CD4-positive, alpha-beta T cell (primary cell): ENCODE measurements around the gene BBS1. TPM values are rescaled to one million over a fixed set of nuclear protein-coding genes. Genes with fewer than 3 reads are reported as not detected.

ENCODE experiments used
- ATAC-seq: fragments of 200-7000 bp; cut with Tn5 transposase; one replicate; pipeline ENCODE4 v1.10.0; 2022; ENCODE audit warnings: mild to moderate bottlenecking; ENCODE audit not compliant: poor library complexity
- CTCF ChIA-PET: fragments of 350-600 bp; sonication (Branson Sonifier 250); formaldehyde crosslinking; loops from one replicate; lab custom pipeline; 2021; ENCODE audit warnings: antibody characterized with exemption, inconsistent platforms; lab: Charles Lee
- POLR2A ChIA-PET: fragments of 350-600 bp; sonication (Branson Sonifier 250); formaldehyde crosslinking; loops from one replicate; lab custom pipeline; 2021; ENCODE audit warnings: antibody characterized with exemption, inconsistent platforms; lab: Charles Lee
- DNase-seq, 14 experiments: peaks; one replicate each; pipeline ENCODE4 v3.0.0-alpha.2; 2013 to 2020; ENCODE audit warnings: mixed read lengths in 2 of 14
- H3K27ac ChIP-seq, 2 donors: one replicate each; pipeline versions ENCODE4 v1.5.1 to v1.7.0; 2013; ENCODE audit warnings: low read length in 2 of 2, low read depth in 1 of 2, mild to moderate bottlenecking in 1 of 2
- H3K27me3 ChIP-seq, 2 experiments: 1 replicate in 1 of 2; 2 replicates in 1 of 2; pipeline versions ENCODE4 v1.6.1 to v1.7.0; 2013; ENCODE audit warnings: low read length in 2 of 2, control low read depth in 1 of 2, mild to moderate bottlenecking in 1 of 2, moderate library complexity in 1 of 2; ENCODE audit not compliant: insufficient read depth in 2 of 2, control insufficient read depth in 1 of 2
- H3K36me3 ChIP-seq: one replicate; pipeline ENCODE4 v1.6.1; 2013; ENCODE audit warnings: low read length, control low read depth; ENCODE audit not compliant: insufficient read depth
- H3K4me1 ChIP-seq: one replicate; pipeline ENCODE4 v1.6.1; 2013; ENCODE audit warnings: low read length, control low read depth; ENCODE audit not compliant: insufficient read depth
- H3K4me3 ChIP-seq: one replicate; pipeline ENCODE4 v1.5.1; 2013; ENCODE audit warnings: mild to moderate bottlenecking, low read length, moderate library complexity
- H3K9me3 ChIP-seq, 2 experiments: 1 replicate in 1 of 2; 2 replicates in 1 of 2; pipeline versions ENCODE4 v1.6.1 to v1.7.0; 2013; ENCODE audit warnings: low read length in 2 of 2, mild to moderate bottlenecking in 2 of 2, control low read depth in 1 of 2, moderate library complexity in 1 of 2; ENCODE audit not compliant: control insufficient read depth in 1 of 2, insufficient read depth in 1 of 2
- H3K27ac Mint-ChIP-seq: one replicate; pipeline ENCODE4 v1.8.0; 2020; ENCODE audit warnings: mixed read lengths
- H3K27me3 Mint-ChIP-seq: one replicate; pipeline ENCODE4 v1.8.0; 2021; ENCODE audit warnings: mixed read lengths
- H3K36me3 Mint-ChIP-seq: one replicate; pipeline ENCODE4 v1.8.0; 2021; ENCODE audit warnings: low read depth, mixed read lengths
- H3K4me1 Mint-ChIP-seq: one replicate; pipeline ENCODE4 v1.8.0; 2021; ENCODE audit warnings: low read depth, mixed read lengths
- H3K4me3 Mint-ChIP-seq: one replicate; pipeline ENCODE4 v1.8.0; 2020; ENCODE audit warnings: mild to moderate bottlenecking, mixed read lengths
- H3K9me3 Mint-ChIP-seq: one replicate; pipeline ENCODE4 v1.8.0; 2020; ENCODE audit warnings: mixed read lengths
- intact Hi-C, 2 experiments: fragments of 100-400 bp; cut with DNase I in 1 of 2; cut with micrococcal nuclease in 1 of 2; formaldehyde crosslinking; loops; one replicate each; pipeline versions ENCODE4 v1.15.1 to v1.9.0; 2023 to 2025; cut with DNase I, micrococcal nuclease
- total RNA-seq, 174 experiments: library from RNA in 2 of 174; stranded (reverse) in 2 of 174; gene quantifications; one replicate each; pipeline ENCODE4 v1.2.3 and lab custom pipeline; 2021 to 2026
- TF ChIP-seq, protein P1 (sequence below): fragments of 200-600 bp; IDR thresholded peaks from one replicate; pipeline ENCODE4 v1.8.0; 2022; ENCODE audit warnings: antibody characterized with exemption, mild to moderate bottlenecking

Gene BBS1
- total RNA-seq, 2 experiments from 2014 or later = 11.7 to 11.9 TPM

- H3K36me3 Mint-ChIP-seq = no peaks in the 10 kb centered on the region
- Histone ChIP-seq H3K27ac (no peak overlapping the region), H3K4me1 (peaks cover 28% of the 10 kb centered on the region), H3K36me3 (no peaks in the 10 kb centered on the region), H3K4me3 (no peak overlapping the region), H3K9me3 (no peaks in the 10 kb centered on the region), H3K27me3 (no peaks in the 10 kb centered on the region)
- peak overlapping the region; percentile 74 for H3K4me3 Mint-ChIP-seq
- intact Hi-C loops = no loop called here
- ChIA-PET POLR2A (no interaction called here), CTCF (no interaction called here)
- ATAC-seq (no peak), DNase-seq (no peak)
- peak overlapping the region; percentile 18 for H3K27ac Mint-ChIP-seq
- peaks cover 11% of the 10 kb centered on the region for H3K4me1 Mint-ChIP-seq
- TF ChIP-seq, protein P1, sequence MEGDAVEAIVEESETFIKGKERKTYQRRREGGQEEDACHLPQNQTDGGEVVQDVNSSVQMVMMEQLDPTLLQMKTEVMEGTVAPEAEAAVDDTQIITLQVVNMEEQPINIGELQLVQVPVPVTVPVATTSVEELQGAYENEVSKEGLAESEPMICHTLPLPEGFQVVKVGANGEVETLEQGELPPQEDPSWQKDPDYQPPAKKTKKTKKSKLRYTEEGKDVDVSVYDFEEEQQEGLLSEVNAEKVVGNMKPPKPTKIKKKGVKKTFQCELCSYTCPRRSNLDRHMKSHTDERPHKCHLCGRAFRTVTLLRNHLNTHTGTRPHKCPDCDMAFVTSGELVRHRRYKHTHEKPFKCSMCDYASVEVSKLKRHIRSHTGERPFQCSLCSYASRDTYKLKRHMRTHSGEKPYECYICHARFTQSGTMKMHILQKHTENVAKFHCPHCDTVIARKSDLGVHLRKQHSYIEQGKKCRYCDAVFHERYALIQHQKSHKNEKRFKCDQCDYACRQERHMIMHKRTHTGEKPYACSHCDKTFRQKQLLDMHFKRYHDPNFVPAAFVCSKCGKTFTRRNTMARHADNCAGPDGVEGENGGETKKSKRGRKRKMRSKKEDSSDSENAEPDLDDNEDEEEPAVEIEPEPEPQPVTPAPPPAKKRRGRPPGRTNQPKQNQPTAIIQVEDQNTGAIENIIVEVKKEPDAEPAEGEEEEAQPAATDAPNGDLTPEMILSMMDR = no peak
- H3K27me3 Mint-ChIP-seq = no peaks in the 10 kb centered on the region
- H3K9me3 Mint-ChIP-seq = no peaks in the 10 kb centered on the region
Measured at GRCh38 chr11:66548774-66549630, 38.6 kb downstream of the BBS1 start.

DNA sequence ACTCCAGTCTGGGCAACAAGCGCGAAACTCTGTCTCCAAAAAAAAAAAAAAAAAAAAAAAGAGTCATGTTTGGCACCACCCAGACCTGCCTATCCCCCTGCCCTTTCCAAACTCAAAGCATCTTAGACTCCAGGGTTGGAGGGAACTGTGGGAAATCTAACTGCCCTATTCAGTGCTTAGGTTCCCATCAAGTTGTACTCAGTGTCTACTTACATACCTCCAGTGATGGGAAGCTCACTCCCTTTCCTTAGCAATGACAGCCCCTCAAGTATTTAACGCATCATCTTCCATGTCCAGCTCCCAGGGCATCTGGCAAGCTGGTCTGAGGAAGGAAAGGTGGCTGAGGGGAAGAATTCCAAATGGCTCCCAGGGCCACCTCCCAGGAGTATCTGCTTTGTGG, 39.3 kb downstream of the BBS1 start:
- Histone ChIP-seq H3K4me1 (peaks cover 21% of the 10 kb centered on the region), H3K9me3 (no peaks in the 10 kb centered on the region), H3K27ac (no peak overlapping the region), H3K36me3 (no peaks in the 10 kb centered on the region), H3K4me3 (no peak overlapping the region), H3K27me3 (no peaks in the 10 kb centered on the region)
- ChIA-PET CTCF (no interaction called here), POLR2A (no interaction called here)
- ATAC-seq = no peak
- intact Hi-C loops = no loop called here
- H3K9me3 Mint-ChIP-seq = no peaks in the 10 kb centered on the region
- H3K4me1 Mint-ChIP-seq = peaks cover 6% of the 10 kb centered on the region
- no peaks in the 10 kb centered on the region for H3K36me3 Mint-ChIP-seq
- no peaks in the 10 kb centered on the region for H3K27me3 Mint-ChIP-seq
- H3K4me3 Mint-ChIP-seq = no peak overlapping the region
- DNase-seq = no peak
- no peak overlapping the region for H3K27ac Mint-ChIP-seq
- TF ChIP-seq, protein P1 = no peak

DNA sequence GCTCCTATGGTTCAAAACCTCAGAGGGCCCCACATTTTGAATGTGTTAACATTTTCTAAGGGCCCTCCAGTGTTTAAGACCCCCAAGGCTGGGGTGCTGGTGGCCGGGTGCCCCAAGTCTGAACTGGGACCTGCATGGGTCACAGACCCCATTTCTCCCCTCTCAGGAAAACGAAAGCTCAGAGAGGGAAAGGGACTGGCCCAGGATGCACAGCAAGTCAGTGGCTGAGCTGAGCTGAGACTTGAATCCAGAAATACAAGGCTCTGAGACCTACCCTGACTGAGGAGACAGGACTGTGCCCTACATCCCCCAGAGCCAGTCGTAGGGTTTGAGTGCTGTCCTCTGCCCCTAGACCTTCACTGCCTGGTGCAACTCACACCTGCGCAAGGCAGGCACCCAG, 40.5 kb downstream of the BBS1 start:
- Histone ChIP-seq H3K9me3 (no peaks in the 10 kb centered on the region), H3K36me3 (no peaks in the 10 kb centered on the region), H3K27me3 (no peaks in the 10 kb centered on the region), H3K4me3 (no peak overlapping the region), H3K27ac (no peak overlapping the region), H3K4me1 (peaks cover 12% of the 10 kb centered on the region)
- ATAC-seq (no peak), DNase-seq (no peak)
- no peaks in the 10 kb centered on the region for H3K9me3 Mint-ChIP-seq
- POLR2A ChIA-PET = no interaction called here
- intact Hi-C loops = no loop called here
- TF ChIP-seq, protein P1 = no peak
- no peaks in the 10 kb centered on the region for H3K4me1 Mint-ChIP-seq
- H3K27ac Mint-ChIP-seq = no peak overlapping the region
- H3K27me3 Mint-ChIP-seq = peaks cover 6% of the 10 kb centered on the region
- CTCF ChIA-PET = no interaction called here
- H3K36me3 Mint-ChIP-seq = no peaks in the 10 kb centered on the region
- H3K4me3 Mint-ChIP-seq = no peak overlapping the region
